CD14-positive monocyte (primary cell): ENCODE data around the gene GLCCI1. TPM values are rescaled to one million over a fixed set of nuclear protein-coding genes. Genes with fewer than 3 reads are reported as not detected.

Experiments used
- DNase-seq, 3 donors: peaks; one replicate each; pipeline ENCODE4 v3.0.0-alpha.2; 2011 to 2022
- H2AFZ ChIP-seq: 2 replicates; pipeline ENCODE4 v1.6.0; 2012; ENCODE audit warnings: mild to moderate bottlenecking, low read depth, low read length, inconsistent platforms; ENCODE audit not compliant: insufficient read depth, poor library complexity, severe bottlenecking
- H3K27ac ChIP-seq, 2 donors: 1 replicate in 1 of 2; 2 replicates in 1 of 2; pipeline ENCODE4 v1.5.1; 2012 to 2013; ENCODE audit warnings: low read length in 2 of 2, control low read depth in 1 of 2, inconsistent platforms in 1 of 2, low read depth in 1 of 2, mild to moderate bottlenecking in 1 of 2
- H3K27me3 ChIP-seq, 2 donors: one replicate each; pipeline versions ENCODE4 v1.6.0 to v1.6.1; 2011 to 2013; ENCODE audit warnings: low read length in 2 of 2; ENCODE audit not compliant: control insufficient read depth in 2 of 2, insufficient read depth in 2 of 2
- H3K36me3 ChIP-seq, 2 donors: replicated peaks in 1 of 2; 1 replicate in 1 of 2; 2 replicates in 1 of 2; pipeline versions ENCODE4 v1.5.1 to v1.6.1; 2012 to 2013; ENCODE audit warnings: low read length in 2 of 2, control low read depth in 1 of 2, inconsistent platforms in 1 of 2, mild to moderate bottlenecking in 1 of 2; ENCODE audit not compliant: insufficient read depth in 2 of 2, control insufficient read depth in 1 of 2
- H3K4me1 ChIP-seq, 2 donors: 1 replicate in 1 of 2; 2 replicates in 1 of 2; pipeline versions ENCODE4 v1.5.1 to v1.6.1; 2012 to 2013; ENCODE audit warnings: low read length in 2 of 2, control low read depth in 1 of 2, inconsistent platforms in 1 of 2, mild to moderate bottlenecking in 1 of 2, moderate library complexity in 1 of 2; ENCODE audit not compliant: insufficient read depth in 2 of 2, control insufficient read depth in 1 of 2
- H3K4me2 ChIP-seq: replicated peaks from 2 replicates; pipeline ENCODE3; 2012; ENCODE audit warnings: low read length, moderate library complexity, mild to moderate bottlenecking; ENCODE audit not compliant: poor library complexity, severe bottlenecking; ENCODE audit errors: extremely low read depth
- H3K4me3 ChIP-seq, 3 experiments: fragments of 200-600 bp in 1 of 3; sonication (generic) in 1 of 3; replicated peaks in 1 of 3; 1 replicate in 2 of 3; 2 replicates in 1 of 3; pipeline ENCODE4 v1.5.1; 2011 to 2013; ENCODE audit warnings: low read length in 3 of 3, mild to moderate bottlenecking in 3 of 3, control low read depth in 2 of 3, low read depth in 2 of 3, inconsistent platforms in 1 of 3, moderate library complexity in 1 of 3
- H3K79me2 ChIP-seq: 2 replicates; pipeline ENCODE4 v1.6.0; 2012; ENCODE audit warnings: mild to moderate bottlenecking, control low read depth, inconsistent platforms, low read length, moderate library complexity; ENCODE audit not compliant: insufficient read depth
- H3K9ac ChIP-seq: 2 replicates; pipeline ENCODE4 v1.6.0; 2017; ENCODE audit warnings: low read length, mild to moderate bottlenecking; ENCODE audit not compliant: insufficient read depth, poor library complexity, severe bottlenecking
- H3K9me3 ChIP-seq, 2 donors: replicated peaks in 1 of 2; 1 replicate in 1 of 2; 2 replicates in 1 of 2; pipeline versions ENCODE4 v1.5.1 to v1.6.1; 2012 to 2013; ENCODE audit warnings: low read length in 2 of 2, control low read depth in 1 of 2; ENCODE audit not compliant: control insufficient read depth in 1 of 2, insufficient read depth in 1 of 2
- H4K20me1 ChIP-seq: 2 replicates; pipeline ENCODE4 v1.6.0; 2012; ENCODE audit warnings: mild to moderate bottlenecking, low read length, control low read depth, moderate library complexity; ENCODE audit not compliant: insufficient read depth
- H3K27ac Mint-ChIP-seq, 7 donors: one replicate each; pipeline ENCODE4 v1.8.0; 2020; ENCODE audit warnings: mild to moderate bottlenecking in 7 of 7, mixed read lengths in 7 of 7, moderate library complexity in 6 of 7, inconsistent platforms in 2 of 7
- H3K27me3 Mint-ChIP-seq, 3 donors: one replicate each; pipeline ENCODE4 v1.8.0; 2021 to 2022; ENCODE audit warnings: low read depth in 3 of 3, mild to moderate bottlenecking in 3 of 3, mixed read lengths in 3 of 3, moderate library complexity in 3 of 3, inconsistent platforms in 1 of 3
- H3K36me3 Mint-ChIP-seq, 2 donors: one replicate each; pipeline ENCODE4 v1.8.0; 2020; ENCODE audit warnings: mixed read lengths in 2 of 2, inconsistent platforms in 1 of 2, mild to moderate bottlenecking in 1 of 2
- H3K4me1 Mint-ChIP-seq: one replicate; pipeline ENCODE4 v1.8.0; 2020; ENCODE audit warnings: mild to moderate bottlenecking, mixed read lengths
- H3K4me3 Mint-ChIP-seq, 2 donors: one replicate each; pipeline ENCODE4 v1.8.0; 2020; ENCODE audit warnings: mild to moderate bottlenecking in 2 of 2, mixed read lengths in 2 of 2, moderate library complexity in 1 of 2
- H3K9me3 Mint-ChIP-seq, 7 donors: one replicate each; pipeline ENCODE4 v1.8.0; 2020 to 2022; ENCODE audit warnings: mixed read lengths in 7 of 7, mild to moderate bottlenecking in 6 of 7, moderate library complexity in 6 of 7, inconsistent platforms in 2 of 7
- WGBS: methylation state at CpG from one replicate; pipeline ENCODE4 v1.1.5; 2013; ENCODE audit warnings: missing lambda C conversion rate; ENCODE audit not compliant: insufficient coverage; 5-methylcytosine and 5-hydroxymethylcytosine counted together
- intact Hi-C, 2 donors: fragments of 100-400 bp; cut with micrococcal nuclease; formaldehyde crosslinking; loops; one replicate each; pipeline versions ENCODE4 v1.15.0 to v1.15.1; 2023
- polyA plus RNA-seq, 3 donors: library from polyadenylated mRNA; depleted of rRNA in 1 of 3; unstranded in 2 of 3; stranded (reverse) in 1 of 3; fragments of 300-500 nt in 2 of 3; fragments of >200 nt in 1 of 3; fragmentation: Illumina TruSeq in 2 of 3; gene quantifications; 1 replicate in 2 of 3; 2 replicates in 1 of 3; pipeline ENCODE4 v1.2.3, GENCODE V29; 2012 to 2021
- TF ChIP-seq, protein P1 (sequence below): fragments of 200-600 bp; IDR thresholded peaks from one replicate; pipeline ENCODE4 v1.8.0; 2022; ENCODE audit warnings: antibody characterized with exemption, mild to moderate bottlenecking

Gene GLCCI1
- polyA plus RNA-seq, 3 donors: 0.89 to 2.1 (median 1.1) TPM

DNA sequence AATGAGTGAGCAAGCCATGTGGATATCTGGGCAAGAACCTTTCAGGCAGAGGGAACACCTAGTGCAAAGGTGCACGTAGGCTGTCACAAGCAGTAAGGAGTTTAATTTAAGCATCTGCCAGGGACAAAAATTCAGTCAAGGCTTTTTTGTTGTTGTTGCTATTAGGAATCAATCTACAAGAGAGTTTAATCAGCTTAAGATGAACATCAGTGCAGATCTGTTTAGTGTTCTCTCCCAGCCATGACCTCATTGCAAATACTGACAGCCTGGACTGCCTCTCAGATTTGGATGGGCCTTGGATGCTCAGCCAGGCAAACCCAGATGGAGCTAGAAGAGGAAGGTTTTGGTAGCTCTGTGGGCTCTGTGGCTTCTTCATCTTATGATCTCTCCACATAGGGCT lies 3.3 kb upstream of the GLCCI1 start:
- Histone ChIP-seq H3K4me1 (peaks cover 4 to 16% of the 10 kb centered on the region in 2 donors), H3K79me2 (no peaks in the 10 kb centered on the region), H2AFZ (no peak overlapping the region), H3K9ac (no peak overlapping the region), H3K36me3 (no peaks in the 10 kb centered on the region), H3K27ac (no peak overlapping the region), H3K4me2 (no peak overlapping the region), H4K20me1 (no peaks in the 10 kb centered on the region), H3K4me3 (no peak overlapping the region), H3K27me3 (peaks cover 0 to 6% of the 10 kb centered on the region in 2 donors), H3K9me3 (no peaks in the 10 kb centered on the region)
- no peaks in the 10 kb centered on the region for H3K9me3 Mint-ChIP-seq
- peaks cover 4% of the 10 kb centered on the region for H3K4me1 Mint-ChIP-seq
- TF ChIP-seq, protein P1, sequence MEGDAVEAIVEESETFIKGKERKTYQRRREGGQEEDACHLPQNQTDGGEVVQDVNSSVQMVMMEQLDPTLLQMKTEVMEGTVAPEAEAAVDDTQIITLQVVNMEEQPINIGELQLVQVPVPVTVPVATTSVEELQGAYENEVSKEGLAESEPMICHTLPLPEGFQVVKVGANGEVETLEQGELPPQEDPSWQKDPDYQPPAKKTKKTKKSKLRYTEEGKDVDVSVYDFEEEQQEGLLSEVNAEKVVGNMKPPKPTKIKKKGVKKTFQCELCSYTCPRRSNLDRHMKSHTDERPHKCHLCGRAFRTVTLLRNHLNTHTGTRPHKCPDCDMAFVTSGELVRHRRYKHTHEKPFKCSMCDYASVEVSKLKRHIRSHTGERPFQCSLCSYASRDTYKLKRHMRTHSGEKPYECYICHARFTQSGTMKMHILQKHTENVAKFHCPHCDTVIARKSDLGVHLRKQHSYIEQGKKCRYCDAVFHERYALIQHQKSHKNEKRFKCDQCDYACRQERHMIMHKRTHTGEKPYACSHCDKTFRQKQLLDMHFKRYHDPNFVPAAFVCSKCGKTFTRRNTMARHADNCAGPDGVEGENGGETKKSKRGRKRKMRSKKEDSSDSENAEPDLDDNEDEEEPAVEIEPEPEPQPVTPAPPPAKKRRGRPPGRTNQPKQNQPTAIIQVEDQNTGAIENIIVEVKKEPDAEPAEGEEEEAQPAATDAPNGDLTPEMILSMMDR: no peak
- no peak overlapping the region for H3K4me3 Mint-ChIP-seq
- peaks cover 0 to 1% (median 0%) of the 10 kb centered on the region in 3 donors for H3K27me3 Mint-ChIP-seq
- H3K36me3 Mint-ChIP-seq: no peaks in the 10 kb centered on the region
- no peak for DNase-seq
- 100% methylated on average over 1 of the region's 1 CpG for WGBS
- no peak overlapping the region for H3K27ac Mint-ChIP-seq
- intact Hi-C loops: loop anchor here (10.0 kb wide), 2 partner anchors 220 to 400 kb away; partner anchors contain the start of gene MIOS (in 1 of the 2)

DNA sequence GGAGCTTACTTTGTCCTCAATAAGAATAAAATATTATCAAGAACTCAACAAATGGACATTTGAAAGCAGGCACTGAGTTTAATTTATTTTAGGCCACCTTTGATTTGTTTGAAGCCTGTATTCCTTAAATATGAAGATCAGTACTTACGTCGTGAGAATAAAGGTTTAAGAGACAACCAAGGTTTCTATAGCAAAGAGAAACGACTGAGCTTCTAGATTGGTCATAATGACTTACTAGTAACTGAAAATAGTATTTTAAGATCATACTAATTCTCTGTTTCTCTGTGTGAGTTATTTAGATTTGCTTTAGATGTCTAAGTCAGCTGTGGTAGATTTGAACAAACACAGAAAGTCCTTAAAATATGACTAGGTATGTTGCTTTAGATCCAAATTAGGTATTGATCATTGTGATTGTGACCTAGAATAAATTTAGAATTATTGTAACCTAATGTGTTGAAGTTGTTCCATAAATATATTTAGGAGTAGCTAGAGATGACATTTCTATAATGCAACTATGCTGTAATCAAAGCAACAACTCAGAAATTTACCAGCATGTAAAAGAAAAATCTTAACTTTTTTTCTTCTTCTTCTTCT lies 2.4 kb upstream of the GLCCI1 start:
- Mint-ChIP-seq H3K27ac (no peak overlapping the region), H3K4me1 (peaks cover 4% of the 10 kb centered on the region), H3K4me3 (no peak overlapping the region), H3K36me3 (no peaks in the 10 kb centered on the region), H3K9me3 (no peaks in the 10 kb centered on the region), H3K27me3 (peaks cover 0 to 1% (median 0%) of the 10 kb centered on the region in 3 donors)
- Histone ChIP-seq H3K27me3 (peaks cover 2 to 12% of the 10 kb centered on the region in 2 donors), H3K9me3 (no peaks in the 10 kb centered on the region), H3K36me3 (no peaks in the 10 kb centered on the region), H2AFZ (no peak overlapping the region), H3K4me2 (no peak overlapping the region), H3K4me3 (no peak overlapping the region), H4K20me1 (no peaks in the 10 kb centered on the region), H3K27ac (no peak overlapping the region), H3K4me1 (peaks cover 12 to 25% of the 10 kb centered on the region in 2 donors), H3K9ac (no peak overlapping the region), H3K79me2 (no peaks in the 10 kb centered on the region)
- WGBS: no CpG with 5 or more reads among the region's 3 CpGs
- intact Hi-C loops: loop anchor here (10.0 kb wide), 2 partner anchors 219 to 401 kb away; partner anchors contain the start of gene MIOS (in 1 of the 2)
- DNase-seq: no peak
- TF ChIP-seq, protein P1: no peak
